Neural progenitor cell (in vitro differentiated cells): Measurements from ENCODE around the gene LPP. TPM values are rescaled to one million over a fixed set of nuclear protein-coding genes. Genes with fewer than 3 reads are reported as not detected.

Experiments used
- DNase-seq: peaks from one replicate; pipeline ENCODE4 v3.0.0-alpha.2; 2016; ENCODE audit warnings: low spot score
- H2AFZ ChIP-seq: fragments of 200-600 bp; sonication (generic); replicated peaks from 2 replicates; pipeline ENCODE4 v1.6.1; 2016; ENCODE audit warnings: antibody characterized with exemption
- H3F3A ChIP-seq: fragments of 200-600 bp; sonication (generic); 2 replicates; pipeline ENCODE4 v1.6.1; 2016; ENCODE audit warnings: antibody characterized with exemption, low read depth
- H3K27ac ChIP-seq: fragments of 200-600 bp; sonication (generic); 2 replicates; pipeline ENCODE4 v1.5.1; 2016; ENCODE audit warnings: mild to moderate bottlenecking
- H3K27me3 ChIP-seq: fragments of 200-600 bp; sonication (generic); 2 replicates; pipeline ENCODE4 v1.6.1; 2016; ENCODE audit warnings: mild to moderate bottlenecking, moderate library complexity
- H3K36me3 ChIP-seq: fragments of 200-600 bp; sonication (generic); 2 replicates; pipeline ENCODE4 v1.5.1; 2016
- H3K4me1 ChIP-seq: fragments of 200-600 bp; sonication (generic); 2 replicates; pipeline ENCODE4 v1.6.1; 2016; ENCODE audit warnings: mixed run types
- H3K4me2 ChIP-seq: fragments of 200-600 bp; sonication (generic); 2 replicates; pipeline ENCODE4 v1.6.1; 2016
- H3K4me3 ChIP-seq: fragments of 200-600 bp; sonication (generic); 2 replicates; pipeline ENCODE4 v1.5.1; 2016
- H3K79me2 ChIP-seq: fragments of 200-600 bp; sonication (generic); 2 replicates; pipeline ENCODE4 v1.6.1; 2016; ENCODE audit warnings: low read depth
- H3K9ac ChIP-seq: fragments of 200-600 bp; sonication (generic); 2 replicates; pipeline ENCODE4 v1.6.1; 2016
- H3K9me3 ChIP-seq: fragments of 200-600 bp; sonication (generic); 2 replicates; pipeline ENCODE4 v1.5.1; 2016; ENCODE audit warnings: low read depth
- H4K20me1 ChIP-seq: fragments of 200-600 bp; sonication (generic); 2 replicates; pipeline ENCODE4 v1.6.1; 2016; ENCODE audit warnings: low read depth
- H3K27ac Mint-ChIP-seq: 3 replicates; pipeline ENCODE4 v1.8.0; 2021; ENCODE audit warnings: mixed read lengths
- H3K27me3 Mint-ChIP-seq: 2 replicates; pipeline ENCODE4 v1.8.0; 2022; ENCODE audit warnings: low read depth, mild to moderate bottlenecking, inconsistent platforms, moderate library complexity, mixed read lengths; ENCODE audit not compliant: insufficient read depth
- H3K36me3 Mint-ChIP-seq: 3 replicates; pipeline ENCODE4 v1.8.0; 2021; ENCODE audit warnings: mixed read lengths
- H3K4me1 Mint-ChIP-seq: 3 replicates; pipeline ENCODE4 v1.8.0; 2021; ENCODE audit warnings: mixed read lengths
- H3K4me3 Mint-ChIP-seq: 3 replicates; pipeline ENCODE4 v1.8.0; 2021; ENCODE audit warnings: mild to moderate bottlenecking, moderate library complexity, mixed read lengths
- H3K9me3 Mint-ChIP-seq: 3 replicates; pipeline ENCODE4 v1.8.0; 2020; ENCODE audit warnings: mixed read lengths
- EZH2 ChIP-seq: fragments of 200-600 bp; sonication (generic); IDR thresholded peaks from 2 replicates; pipeline ENCODE4 v1.6.1; 2017; ENCODE audit warnings: antibody characterized with exemption, mild to moderate bottlenecking, moderate library complexity
- EZH2phosphoT487 ChIP-seq: fragments of 200-600 bp; sonication (generic); IDR thresholded peaks from 2 replicates; pipeline ENCODE4 v1.6.1; 2017; ENCODE audit warnings: antibody characterized with exemption
- total RNA-seq: library from RNA; depleted of rRNA; stranded (reverse); fragments of >200 nt; gene quantifications from 2 replicates; pipeline ENCODE4 v1.2.3, GENCODE V29; 2015; ENCODE audit warnings: low replicate concordance
- TF ChIP-seq, protein P1 (sequence below): fragments of 200-600 bp; sonication (generic); IDR thresholded peaks from 2 replicates; pipeline ENCODE4 v1.5.1; 2017; ENCODE audit warnings: antibody characterized with exemption, mild to moderate bottlenecking

LPP gene
- total RNA-seq, 1 donor from 2014 or later, result 18.9 TPM

DNA sequence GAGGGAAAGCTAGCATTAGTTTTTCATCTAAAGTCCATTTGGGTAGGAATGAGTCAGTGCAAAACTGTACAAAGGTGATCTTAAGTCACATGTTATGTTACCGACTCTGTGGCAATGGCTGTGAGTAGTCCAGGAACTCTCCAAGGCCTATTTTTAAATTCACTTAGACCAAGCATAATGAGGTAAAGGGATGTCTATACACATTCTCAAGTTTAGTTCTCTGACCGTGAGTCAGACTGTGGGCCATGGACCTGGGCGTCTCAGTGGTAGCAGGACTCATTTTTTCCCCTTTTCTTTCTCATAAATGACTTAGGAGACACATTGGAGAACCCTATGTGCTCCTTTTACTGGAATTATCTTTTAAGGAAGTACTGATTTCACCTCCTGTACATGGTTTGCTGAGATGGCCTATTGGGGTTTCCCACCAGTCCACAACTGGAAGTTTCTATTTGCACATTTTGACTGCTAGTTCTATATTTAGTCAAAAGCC is 529.1 kb downstream of the LPP start:
- H3K27me3 Mint-ChIP-seq, result peaks cover 5% of the 10 kb centered on the region
- no peaks in the 10 kb centered on the region for H4K20me1 ChIP-seq
- no peak overlapping the region for H3K4me3 ChIP-seq
- no peak for TF ChIP-seq EZH2phosphoT487
- no peak for TF ChIP-seq EZH2
- TF ChIP-seq, protein P1, sequence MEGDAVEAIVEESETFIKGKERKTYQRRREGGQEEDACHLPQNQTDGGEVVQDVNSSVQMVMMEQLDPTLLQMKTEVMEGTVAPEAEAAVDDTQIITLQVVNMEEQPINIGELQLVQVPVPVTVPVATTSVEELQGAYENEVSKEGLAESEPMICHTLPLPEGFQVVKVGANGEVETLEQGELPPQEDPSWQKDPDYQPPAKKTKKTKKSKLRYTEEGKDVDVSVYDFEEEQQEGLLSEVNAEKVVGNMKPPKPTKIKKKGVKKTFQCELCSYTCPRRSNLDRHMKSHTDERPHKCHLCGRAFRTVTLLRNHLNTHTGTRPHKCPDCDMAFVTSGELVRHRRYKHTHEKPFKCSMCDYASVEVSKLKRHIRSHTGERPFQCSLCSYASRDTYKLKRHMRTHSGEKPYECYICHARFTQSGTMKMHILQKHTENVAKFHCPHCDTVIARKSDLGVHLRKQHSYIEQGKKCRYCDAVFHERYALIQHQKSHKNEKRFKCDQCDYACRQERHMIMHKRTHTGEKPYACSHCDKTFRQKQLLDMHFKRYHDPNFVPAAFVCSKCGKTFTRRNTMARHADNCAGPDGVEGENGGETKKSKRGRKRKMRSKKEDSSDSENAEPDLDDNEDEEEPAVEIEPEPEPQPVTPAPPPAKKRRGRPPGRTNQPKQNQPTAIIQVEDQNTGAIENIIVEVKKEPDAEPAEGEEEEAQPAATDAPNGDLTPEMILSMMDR, result no peak
- no peaks in the 10 kb centered on the region for H3K27me3 ChIP-seq
- H3K4me1 Mint-ChIP-seq, result peaks cover 22% of the 10 kb centered on the region
- no peaks in the 10 kb centered on the region for H3K79me2 ChIP-seq
- no peaks in the 10 kb centered on the region for H3K4me1 ChIP-seq
- no peak overlapping the region for H3K27ac ChIP-seq
- H3K9me3 Mint-ChIP-seq, result no peaks in the 10 kb centered on the region
- no peak for DNase-seq
- no peak overlapping the region for H3K9ac ChIP-seq
- no peaks in the 10 kb centered on the region for H3F3A ChIP-seq
- H3K9me3 ChIP-seq, result no peaks in the 10 kb centered on the region
- H3K4me3 Mint-ChIP-seq, result no peak overlapping the region
- H3K27ac Mint-ChIP-seq, result no peak overlapping the region
- H2AFZ ChIP-seq, result no peak overlapping the region
- H3K36me3 Mint-ChIP-seq, result no peaks in the 10 kb centered on the region
- no peak overlapping the region for H3K4me2 ChIP-seq
- no peaks in the 10 kb centered on the region for H3K36me3 ChIP-seq

DNA sequence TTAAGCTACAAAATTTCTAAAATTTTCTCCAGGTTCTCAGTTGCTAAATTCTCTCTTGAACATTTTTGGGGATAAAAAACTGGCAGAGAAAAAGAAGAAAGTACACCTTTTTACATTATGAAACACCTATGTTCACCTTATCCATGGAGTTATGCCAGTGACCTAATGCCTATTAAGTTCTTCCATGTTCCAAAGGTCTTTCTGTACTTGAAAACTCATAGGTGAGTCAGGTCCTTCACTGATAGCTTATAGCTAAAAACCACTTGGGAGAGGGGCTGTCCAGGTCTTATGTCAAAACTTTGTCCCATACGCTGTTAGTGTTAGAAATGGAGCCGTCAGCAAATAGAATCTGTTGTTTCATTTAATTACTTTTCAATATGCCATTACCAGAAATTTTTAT is 530.3 kb downstream of the LPP start:
- no peaks in the 10 kb centered on the region for H3K27me3 ChIP-seq
- H3F3A ChIP-seq, result no peaks in the 10 kb centered on the region
- H3K4me3 Mint-ChIP-seq, result no peak overlapping the region
- no peak overlapping the region for H3K9ac ChIP-seq
- H3K27ac ChIP-seq, result no peak overlapping the region
- no peak overlapping the region for H3K4me2 ChIP-seq
- peaks cover 5% of the 10 kb centered on the region for H3K27me3 Mint-ChIP-seq
- H4K20me1 ChIP-seq, result no peaks in the 10 kb centered on the region
- TF ChIP-seq EZH2 (no peak), EZH2phosphoT487 (no peak)
- TF ChIP-seq, protein P1, result no peak
- H3K27ac Mint-ChIP-seq, result no peak overlapping the region
- H3K9me3 ChIP-seq, result no peaks in the 10 kb centered on the region
- no peak overlapping the region for H3K4me3 ChIP-seq
- peaks cover 2% of the 10 kb centered on the region for H3K36me3 Mint-ChIP-seq
- H3K4me1 ChIP-seq, result no peaks in the 10 kb centered on the region
- no peaks in the 10 kb centered on the region for H3K79me2 ChIP-seq
- H2AFZ ChIP-seq, result no peak overlapping the region
- no peak for DNase-seq
- H3K9me3 Mint-ChIP-seq, result no peaks in the 10 kb centered on the region
- peaks cover 14% of the 10 kb centered on the region for H3K4me1 Mint-ChIP-seq
- no peaks in the 10 kb centered on the region for H3K36me3 ChIP-seq

DNA sequence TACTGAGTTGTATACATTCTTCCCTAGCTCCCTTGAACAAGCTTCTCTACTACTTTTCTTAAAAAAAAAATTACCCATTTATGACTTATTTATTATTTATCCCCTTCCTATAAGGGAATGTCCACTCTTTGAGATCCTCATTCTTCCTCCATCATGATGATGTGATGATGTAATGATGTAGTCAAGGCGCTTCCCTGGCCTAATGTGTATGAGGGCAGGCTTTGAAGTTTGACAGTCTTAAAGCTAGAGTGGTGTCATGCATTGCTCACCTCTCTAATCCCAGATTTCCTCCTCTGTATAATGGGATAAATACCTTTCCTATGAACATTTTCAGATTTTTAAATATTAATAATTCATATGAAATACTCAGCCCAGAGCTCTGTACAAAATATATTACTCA is 531.8 kb downstream of the LPP start:
- H3K4me3 Mint-ChIP-seq, result no peak overlapping the region

More for the DNA sequence above, 531.8 kb downstream of the LPP start:
- no peak for TF ChIP-seq EZH2
- TF ChIP-seq, protein P1, result no peak
- TF ChIP-seq EZH2phosphoT487, result no peak
- H2AFZ ChIP-seq, result no peak overlapping the region
- H3F3A ChIP-seq, result no peaks in the 10 kb centered on the region
- Mint-ChIP-seq H3K9me3 (no peaks in the 10 kb centered on the region), H3K27ac (no peak overlapping the region), H3K27me3 (peaks cover 5% of the 10 kb centered on the region), H3K4me1 (peaks cover 3% of the 10 kb centered on the region), H3K36me3 (peaks cover 2% of the 10 kb centered on the region)
- no peak overlapping the region for H3K4me3 ChIP-seq
- no peaks in the 10 kb centered on the region for H4K20me1 ChIP-seq
- no peaks in the 10 kb centered on the region for H3K9me3 ChIP-seq
- H3K4me1 ChIP-seq, result no peaks in the 10 kb centered on the region
- no peak overlapping the region for H3K9ac ChIP-seq
- H3K36me3 ChIP-seq, result no peaks in the 10 kb centered on the region
- H3K4me2 ChIP-seq, result no peak overlapping the region
- H3K79me2 ChIP-seq, result no peaks in the 10 kb centered on the region
- no peak for DNase-seq
- no peaks in the 10 kb centered on the region for H3K27me3 ChIP-seq
- no peak overlapping the region for H3K27ac ChIP-seq
